ENCODE measurements around the gene SLC37A4. TPM values are rescaled to one million over a fixed set of nuclear protein-coding genes. Genes with fewer than 3 reads are reported as not detected.

SLC37A4 gene
- total and polyA plus RNA-seq, 2 of the 8 experiments (the other 6 are each of a cell fraction or from before 2014, with no cell fraction given) = 35.1 to 91.9 TPM

- Histone ChIP-seq H2BK20ac (ENCODE audit: low read length) (no peak within 1 kb of the TSS), H3K18ac (ENCODE audit: extremely low read depth, low read length) (peak within 1 kb of the TSS; percentile 99), H3K14ac (ENCODE audit: insufficient read length) (no peak within 1 kb of the TSS), H3K79me1 (ENCODE audit: low read depth, low read length) (peaks cover 11% of the 10 kb centered on the region), H2AK5ac (ENCODE audit: low read depth, low read length) (no peak within 1 kb of the TSS), H3K9me3 (ENCODE audit: insufficient read depth in 2 of 2, low read depth in 1 of 2, low read length in 1 of 2) (no peaks in the 10 kb centered on the region; a peak in 1 of 4 replicates), H3K9ac (replicated peaks in 1 of 4; ENCODE audit: extremely low read depth in 1 of 4, low read depth in 3 of 4, low read length in 3 of 4) (peak within 1 kb of the TSS; percentile 87 to 97 (median 90)), H2BK120ac (replicated peaks; ENCODE audit: low read depth, low read length) (no peak within 1 kb of the TSS), H3K23ac (ENCODE audit: insufficient read length) (no peak within 1 kb of the TSS), H3K36me3 (ENCODE audit: control insufficient read depth in 2 of 4, insufficient read depth in 4 of 4, low read length in 3 of 4) (peaks cover 24 to 34% (median 31%) of the 10 kb centered on the region in 4 experiments), H3K79me2 (ENCODE audit: control insufficient read depth in 1 of 2, insufficient read depth in 2 of 2, low read length in 2 of 2) (peaks cover 8 to 21% of the 10 kb centered on the region in 2 experiments; a peak in 3 of 4 replicates), H3K27me3 (replicated peaks in 1 of 4; ENCODE audit: control insufficient read depth in 3 of 4, extremely low read depth in 1 of 4, insufficient read depth in 3 of 4, low read length in 3 of 4) (no peaks in the 10 kb centered on the region), H3K27ac (ENCODE audit: low read depth, low read length) (peak within 1 kb of the TSS; percentile 82), H3K4me1 (replicated peaks in 1 of 4; ENCODE audit: control insufficient read depth in 3 of 4, insufficient read depth in 4 of 4, low read length in 3 of 4) (peaks cover 0 to 8% (median 3%) of the 10 kb centered on the region in 4 experiments; a peak in 5 of 7 replicates), H2AFZ (ENCODE audit: low read length) (peak within 1 kb of the TSS; percentile 54; the same call in 1 of the 2 replicates), H4K8ac (ENCODE audit: extremely low read depth, insufficient read depth, low read length) (peak within 1 kb of the TSS; percentile 95), H4K5ac (ENCODE audit: insufficient read length, low read depth, low read length) (peak within 1 kb of the TSS; percentile 63), H2BK12ac (ENCODE audit: low read depth, low read length) (no peak within 1 kb of the TSS), H2BK5ac (ENCODE audit: low read depth, low read length) (peak within 1 kb of the TSS; percentile 96), H3K56ac (replicated peaks; ENCODE audit: insufficient read length, low read depth, low read length) (peak within 1 kb of the TSS; percentile 92), H3K4ac (replicated peaks; ENCODE audit: insufficient read length, low read depth, low read length) (peak within 1 kb of the TSS; percentile 47), H3K23me2 (ENCODE audit: low read depth, low read length) (peaks cover 4% of the 10 kb centered on the region), H3K4me3 (ENCODE audit: extremely low read depth in 1 of 4, insufficient read depth in 2 of 4, low read depth in 3 of 4, low read length in 4 of 4) (peak within 1 kb of the TSS; percentile 76 to 98 (median 89)), H4K20me1 (replicated peaks in 1 of 2; ENCODE audit: control insufficient read depth in 1 of 2, insufficient read depth in 2 of 2, low read length in 2 of 2) (peaks cover under 1 to 20% of the 10 kb centered on the region in 2 experiments), H2BK15ac (ENCODE audit: low read length) (no peak within 1 kb of the TSS), H3K4me2 (ENCODE audit: insufficient read depth in 1 of 2, low read depth in 2 of 2, low read length in 2 of 2) (peak within 1 kb of the TSS; percentile 79 to 82), H4K91ac (replicated peaks; ENCODE audit: insufficient read length, low read length) (no peak within 1 kb of the TSS)
- ChIA-PET POLR2A (ENCODE audit: partially characterized antibody) (interaction anchor here (0.6 to 5.1 kb wide), 23 partner anchors 8 to 269 kb away, joined by 3 to 56 read pairs (median 5); partner anchors contain the start of genes C2CD2L, HMBS, RPS25 and SLC37A4), CTCF (ENCODE audit: partially characterized antibody) (interaction anchor here (0.7 to 1.9 kb wide), 16 partner anchors 10 to 264 kb away, joined by 3 to 8 read pairs (median 3); partner anchors contain the start of genes HMBS, SLC37A4 and VPS11)
- FAIRE-seq (no peak), DNase-seq (ENCODE audit: low read depth in 1 of 2, low spot score in 2 of 2) (peak; percentile 87 to 97)
- WGBS, 2 experiments (ENCODE audit: extremely low coverage in 1 of 2, insufficient coverage in 1 of 2, insufficient read length in 1 of 2, insufficient replicate concordance in 2 of 2, low coverage in 1 of 2, low lambda C conversion rate in 2 of 2, missing lambda C conversion rate in 1 of 2) = 1% methylated on average over 33 of the region's 79 CpGs; no CpG with 5 or more reads in 1 of the 2 experiments
- TF ChIP-seq PHF8 (conservative IDR thresholded peaks at IDR 0.05; ENCODE audit: low read depth, low read length) = peak; percentile 92
- no peak for TF ChIP-seq CBX8 (IDR thresholded peaks at IDR 0.05; ENCODE audit: borderline replicate concordance, low read depth, low read length)
- TF ChIP-seq TAF1 (IDR thresholded peaks at IDR 0.05; ENCODE audit: low read depth, low read length) = peak; percentile 76
- TF ChIP-seq SP1 (IDR thresholded peaks at IDR 0.05; ENCODE audit: low read depth, low read length) = peak; percentile 48; the same call in 1 of the 2 replicates
- no peak for TF ChIP-seq BACH1 (IDR thresholded peaks at IDR 0.05; ENCODE audit: low read length)
- 0 out of 2 replicates have a peak, but pooled peaks have one; percentile 6 for TF ChIP-seq TEAD4 (IDR thresholded peaks at IDR 0.05; ENCODE audit: low read depth, low read length)
- TF ChIP-seq TBP (IDR thresholded peaks at IDR 0.05; ENCODE audit: low read depth, low read length) = peak; percentile 47
- TF ChIP-seq CREB1 (IDR thresholded peaks at IDR 0.05) = peak; percentile 74
- no peak for TF ChIP-seq SRF (IDR thresholded peaks at IDR 0.05; ENCODE audit: low read depth, low read length)
- no peak for TF ChIP-seq EGR1 (IDR thresholded peaks at IDR 0.05; ENCODE audit: borderline replicate concordance, low read depth, low read length)
- no peak for TF ChIP-seq FOSL1 (IDR thresholded peaks at IDR 0.05; ENCODE audit: insufficient read depth, low read depth, low read length)
- no peak for TF ChIP-seq E2F6 (IDR thresholded peaks at IDR 0.05)
Observed at GRCh38 chr11:119057000-119057769, 26.5 kb upstream of the SLC37A4 start, which contains the start of gene HYOU1. Gene HYOU1 (minus strand): TSS chr11:119057205. CDS start chr11:119056160, 1,045 bp downstream.
